Endothelial cell (in vitro differentiated cells): ENCODE measurements around the gene SMYD5. TPM values are rescaled to one million over a fixed set of nuclear protein-coding genes. Genes with fewer than 3 reads are reported as not detected.
"Not testable (repeated sequence)": the region's sequence is repeated elsewhere in the genome, so short reads cannot be mapped to it uniquely, and the experiment has no call there.

Experiments
- DNase-seq: peaks from one replicate; pipeline ENCODE4 v3.0.0; 2021; ENCODE audit warnings: low spot score
- H3K27ac Mint-ChIP-seq: one replicate; pipeline ENCODE4 v1.8.0; 2021; ENCODE audit warnings: mixed read lengths, inconsistent platforms; ENCODE audit not compliant: unreplicated experiment
- H3K27me3 Mint-ChIP-seq: one replicate; pipeline ENCODE4 v1.8.0; 2021; ENCODE audit warnings: mild to moderate bottlenecking, moderate library complexity, mixed read lengths, inconsistent platforms; ENCODE audit not compliant: unreplicated experiment
- H3K36me3 Mint-ChIP-seq: one replicate; pipeline ENCODE4 v1.8.0; 2021; ENCODE audit warnings: mild to moderate bottlenecking, low read depth, mixed read lengths, inconsistent platforms; ENCODE audit not compliant: unreplicated experiment
- H3K4me1 Mint-ChIP-seq: one replicate; pipeline ENCODE4 v1.8.0; 2021; ENCODE audit warnings: mild to moderate bottlenecking, mixed read lengths, inconsistent platforms; ENCODE audit not compliant: unreplicated experiment
- H3K4me3 Mint-ChIP-seq: one replicate; pipeline ENCODE4 v1.8.0; 2021; ENCODE audit warnings: mild to moderate bottlenecking, mixed read lengths, inconsistent platforms; ENCODE audit not compliant: unreplicated experiment
- H3K9me3 Mint-ChIP-seq: one replicate; pipeline ENCODE4 v1.8.0; 2021; ENCODE audit warnings: mixed read lengths, inconsistent platforms; ENCODE audit not compliant: unreplicated experiment
- CTCF ChIP-seq: fragments of 200-600 bp; sonication (generic); IDR thresholded peaks from one replicate; pipeline ENCODE4 v1.5.0; 2021; ENCODE audit warnings: antibody characterized with exemption; ENCODE audit not compliant: unreplicated experiment
- total RNA-seq: library from RNA; stranded (reverse); fragmentation: NEBNext Ultra II Directional; extraction: Animal tissue kit (Norgen Biotek cat#: 25700); gene quantifications from one replicate; pipeline ENCODE4 v1.2.1, GENCODE V29; 2021; ENCODE audit not compliant: unreplicated experiment

Gene SMYD5
- total RNA-seq, 1 donor from 2014 or later = 17.0 TPM

GRCh38 chr2:73260338-73260984 is 46.4 kb downstream of the SMYD5 start:
- no peaks in the 10 kb centered on the region for H3K4me1 Mint-ChIP-seq

GRCh38 chr2:73262108-73262651 is 48.1 kb downstream of the SMYD5 start:
- Mint-ChIP-seq H3K27me3 (peaks cover 6% of the 10 kb centered on the region), H3K4me1 (no peaks in the 10 kb centered on the region), H3K36me3 (peaks cover 4% of the 10 kb centered on the region), H3K27ac (no peak overlapping the region), H3K9me3 (no peaks in the 10 kb centered on the region), H3K4me3 (no peak overlapping the region)
- DNase-seq = no peak
- no peak for TF ChIP-seq CTCF

More at GRCh38 chr2:73260338-73260984, 46.4 kb downstream of the SMYD5 start:
- Mint-ChIP-seq H3K4me3 (no peak overlapping the region), H3K27ac (no peak overlapping the region), H3K36me3 (peaks cover 4% of the 10 kb centered on the region), H3K9me3 (no peaks in the 10 kb centered on the region), H3K27me3 (peaks cover 12% of the 10 kb centered on the region)
- DNase-seq = peak; percentile 71
- TF ChIP-seq CTCF = no peak

DNA sequence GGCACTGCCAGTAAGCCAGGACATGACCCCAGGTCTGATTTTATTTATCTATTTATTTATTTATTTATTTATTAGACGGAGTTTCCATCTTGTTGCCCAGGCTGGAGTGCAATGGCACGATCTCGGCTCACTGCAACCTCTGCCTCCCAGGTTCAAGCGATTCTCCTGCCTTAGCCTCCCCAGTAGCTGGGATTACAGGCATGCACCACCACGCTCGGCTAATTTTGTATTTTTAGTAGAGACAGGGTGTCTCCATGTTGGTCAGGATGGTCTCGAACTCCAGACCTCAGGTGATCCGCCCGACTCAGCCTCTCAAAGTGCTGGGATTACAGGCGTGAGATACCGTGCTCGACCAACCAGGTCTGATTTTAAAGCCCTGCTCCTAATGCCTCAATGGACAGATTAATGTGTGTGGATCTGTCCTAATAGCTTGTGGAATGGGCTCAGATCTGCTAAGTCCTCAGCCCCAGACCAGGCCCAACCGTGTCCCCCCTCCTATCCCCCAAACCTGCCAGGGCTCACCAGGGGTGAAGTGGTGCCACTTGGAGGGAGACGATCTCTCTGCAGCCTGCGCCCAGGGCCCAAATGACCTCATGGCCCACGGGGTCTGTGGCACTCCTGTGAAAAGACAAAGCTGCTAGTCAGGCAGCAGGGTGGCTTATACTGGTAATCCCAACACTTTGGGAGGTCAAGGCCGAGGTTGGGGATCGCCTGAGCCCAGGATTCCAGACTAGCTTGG is 48.8 kb downstream of the SMYD5 start:
- H3K4me3 Mint-ChIP-seq, H3K36me3 Mint-ChIP-seq, H3K9me3 Mint-ChIP-seq, H3K27ac Mint-ChIP-seq, DNase-seq, H3K4me1 Mint-ChIP-seq: not testable (repeated sequence)
- peaks cover 10% of the 10 kb centered on the region for H3K27me3 Mint-ChIP-seq

GRCh38 chr2:73263540-73264331 is 49.7 kb downstream of the SMYD5 start:
- Mint-ChIP-seq H3K9me3 (no peaks in the 10 kb centered on the region), H3K27me3 (peaks cover 15% of the 10 kb centered on the region), H3K27ac (peak overlapping the region; percentile 53), H3K36me3 (peaks cover 10% of the 10 kb centered on the region), H3K4me1 (peaks cover 9% of the 10 kb centered on the region), H3K4me3 (no peak overlapping the region)
- DNase-seq = no peak
- TF ChIP-seq CTCF = no peak

GRCh38 chr2:73264332-73264606 is 50.2 kb downstream of the SMYD5 start:
- Mint-ChIP-seq H3K9me3 (no peaks in the 10 kb centered on the region), H3K4me3 (no peak overlapping the region), H3K27me3 (peaks cover 14% of the 10 kb centered on the region), H3K27ac (no peak overlapping the region), H3K4me1 (peaks cover 9% of the 10 kb centered on the region), H3K36me3 (peaks cover 10% of the 10 kb centered on the region)
- DNase-seq = no peak
- TF ChIP-seq CTCF = no peak
